Vagina (tissue), 2 donors: Measurements from ENCODE around the gene CCDC183. TPM values are rescaled to one million over a fixed set of nuclear protein-coding genes. Genes with fewer than 3 reads are reported as not detected.
A peak's percentile ranks its signal among the peaks of the same experiment; 100 is the strongest.
"Not testable (repeated sequence)": the region's sequence is repeated elsewhere in the genome, so short reads cannot be mapped to it uniquely, and the experiment has no call there.

Source experiments
- DNase-seq, 2 donors: peaks; one replicate each; pipeline ENCODE4 v3.0.0-alpha.2; 2017; ENCODE audit errors: extremely low spot score in 2 of 2
- H3K27ac ChIP-seq: fragments of 200-600 bp; sonication (generic); one replicate; pipeline ENCODE4 v1.5.1; 2019
- H3K27me3 ChIP-seq: fragments of 200-600 bp; sonication (generic); one replicate; pipeline ENCODE4 v1.5.1; 2019
- H3K36me3 ChIP-seq, 2 donors: fragments of 200-600 bp; sonication (generic); one replicate each; pipeline ENCODE4 v1.5.1; 2017 to 2019
- H3K4me1 ChIP-seq: fragments of 200-600 bp; sonication (generic); one replicate; pipeline ENCODE4 v1.5.1; 2019
- H3K4me3 ChIP-seq, 2 donors: fragments of 200-600 bp; sonication (generic); 1 replicate in 1 of 2; 2 replicates in 1 of 2; pipeline ENCODE4 v1.5.1; 2016 to 2019
- H3K9me3 ChIP-seq: fragments of 200-600 bp; sonication (generic); one replicate; pipeline ENCODE4 v1.5.1; 2019
- CTCF ChIP-seq, 3 experiments: fragments of 450-650 bp in 2 of 3; fragments of 200-600 bp in 1 of 3; sonication (generic) in 1 of 3; IDR thresholded peaks; one replicate each; pipeline ENCODE4 v1.5.1; 2017 to 2019; ENCODE audit warnings: antibody characterized with exemption in 3 of 3, mild to moderate bottlenecking in 2 of 3, moderate library complexity in 2 of 3
- POLR2A ChIP-seq, 2 donors: fragments of 450-650 bp; IDR thresholded peaks; one replicate each; pipeline ENCODE4 v1.6.1; 2017; ENCODE audit warnings: antibody characterized with exemption in 2 of 2, mild to moderate bottlenecking in 2 of 2, moderate library complexity in 2 of 2
- POLR2AphosphoS5 ChIP-seq, 2 donors: sonication (generic); formaldehyde crosslinking; IDR thresholded peaks; one replicate each; pipeline ENCODE4 v1.9.0; 2017; ENCODE audit warnings: antibody characterized with exemption in 2 of 2, mild to moderate bottlenecking in 2 of 2, low read depth in 1 of 2; ENCODE audit not compliant: insufficient read depth in 1 of 2
- intact Hi-C: fragments of 100-400 bp; cut with DNase I; formaldehyde crosslinking; loops from one replicate; pipeline ENCODE4 v1.15.1; 2023
- total RNA-seq: library from RNA; depleted of rRNA; stranded (reverse); fragments of >200 nt; gene quantifications from one replicate; pipeline ENCODE4 v1.2.3, GENCODE V29; 2016

The CCDC183 gene
- total RNA-seq, 1 donor from 2014 or later, result not detected

- DNase-seq, H3K27ac ChIP-seq, intact Hi-C loops, H3K9me3 ChIP-seq: not testable (repeated sequence)
- TF ChIP-seq POLR2AphosphoS5 (IDR thresholded peaks at IDR 0.05; ENCODE audit: insufficient read depth in 1 of 2, low read depth in 1 of 2), result peak in 1 of 2 donors; percentile 50
- peak; percentile 40 to 73 (median 48) for TF ChIP-seq CTCF (IDR thresholded peaks at IDR 0.05)
- peak within 1 kb of the TSS; percentile 40 to 56 for H3K4me3 ChIP-seq
- peaks cover 0 to 16% of the 10 kb centered on the region in 2 donors for H3K36me3 ChIP-seq
- peaks cover 54% of the 10 kb centered on the region for H3K4me1 ChIP-seq
- peaks cover 21% of the 10 kb centered on the region for H3K27me3 ChIP-seq
Measured at GRCh38 chr9:136842380-136842948, 46.3 kb downstream of the CCDC183 start, which contains the start of gene AJM1. AJM1 (plus strand) TSS chr9:136842478; CDS start chr9:136844415, 1,937 bp downstream.

- peaks cover 0 to 16% of the 10 kb centered on the region in 2 donors for H3K36me3 ChIP-seq
- H3K4me3 ChIP-seq, result peak overlapping the region; percentile 40 to 56
- peaks cover 21% of the 10 kb centered on the region for H3K27me3 ChIP-seq
- intact Hi-C loops, H3K27ac ChIP-seq, H3K9me3 ChIP-seq, DNase-seq: not testable (repeated sequence)
- peaks cover 62% of the 10 kb centered on the region for H3K4me1 ChIP-seq
- TF ChIP-seq CTCF (IDR thresholded peaks at IDR 0.05), result peak in 1 of 3 experiments; percentile 9
Measured at GRCh38 chr9:136843159-136843800, 47.1 kb downstream of the CCDC183 start.

GRCh38 chr9:136843801-136844740 is 47.9 kb downstream of the CCDC183 start:
- Histone ChIP-seq H3K27me3 (peaks cover 21% of the 10 kb centered on the region), H3K4me1 (peaks cover 65% of the 10 kb centered on the region), H3K4me3 (peak overlapping the region in 1 of 2 donors; percentile 34), H3K36me3 (peaks cover 0 to 11% of the 10 kb centered on the region in 2 donors)
- TF ChIP-seq CTCF (IDR thresholded peaks at IDR 0.05), result peak in 2 of 3 experiments; percentile 47 to 49
- DNase-seq, intact Hi-C loops, H3K27ac ChIP-seq, H3K9me3 ChIP-seq: not testable (repeated sequence)

- intact Hi-C loops, result no loop called here
- TF ChIP-seq CTCF (IDR thresholded peaks at IDR 0.05), result no peak
- no peak for TF ChIP-seq POLR2AphosphoS5 (IDR thresholded peaks at IDR 0.05; ENCODE audit: insufficient read depth in 1 of 2, low read depth in 1 of 2)
- no peak for TF ChIP-seq POLR2A (IDR thresholded peaks at IDR 0.05)
- peaks cover 0 to 6% of the 10 kb centered on the region in 2 donors for H3K36me3 ChIP-seq
- H3K27me3 ChIP-seq, result peaks cover 21% of the 10 kb centered on the region
- H3K4me3 ChIP-seq, result no peak overlapping the region
- H3K4me1 ChIP-seq, result peaks cover 69% of the 10 kb centered on the region
- no peaks in the 10 kb centered on the region for H3K9me3 ChIP-seq
- DNase-seq, result no peak
- no peak overlapping the region for H3K27ac ChIP-seq
Measured at GRCh38 chr9:136844761-136845464, 48.8 kb downstream of the CCDC183 start.
